Measurements from ENCODE around the gene E2F1.
A peak's percentile ranks its signal among the peaks of the same experiment; 100 is the strongest.

E2F1 gene

DNA sequence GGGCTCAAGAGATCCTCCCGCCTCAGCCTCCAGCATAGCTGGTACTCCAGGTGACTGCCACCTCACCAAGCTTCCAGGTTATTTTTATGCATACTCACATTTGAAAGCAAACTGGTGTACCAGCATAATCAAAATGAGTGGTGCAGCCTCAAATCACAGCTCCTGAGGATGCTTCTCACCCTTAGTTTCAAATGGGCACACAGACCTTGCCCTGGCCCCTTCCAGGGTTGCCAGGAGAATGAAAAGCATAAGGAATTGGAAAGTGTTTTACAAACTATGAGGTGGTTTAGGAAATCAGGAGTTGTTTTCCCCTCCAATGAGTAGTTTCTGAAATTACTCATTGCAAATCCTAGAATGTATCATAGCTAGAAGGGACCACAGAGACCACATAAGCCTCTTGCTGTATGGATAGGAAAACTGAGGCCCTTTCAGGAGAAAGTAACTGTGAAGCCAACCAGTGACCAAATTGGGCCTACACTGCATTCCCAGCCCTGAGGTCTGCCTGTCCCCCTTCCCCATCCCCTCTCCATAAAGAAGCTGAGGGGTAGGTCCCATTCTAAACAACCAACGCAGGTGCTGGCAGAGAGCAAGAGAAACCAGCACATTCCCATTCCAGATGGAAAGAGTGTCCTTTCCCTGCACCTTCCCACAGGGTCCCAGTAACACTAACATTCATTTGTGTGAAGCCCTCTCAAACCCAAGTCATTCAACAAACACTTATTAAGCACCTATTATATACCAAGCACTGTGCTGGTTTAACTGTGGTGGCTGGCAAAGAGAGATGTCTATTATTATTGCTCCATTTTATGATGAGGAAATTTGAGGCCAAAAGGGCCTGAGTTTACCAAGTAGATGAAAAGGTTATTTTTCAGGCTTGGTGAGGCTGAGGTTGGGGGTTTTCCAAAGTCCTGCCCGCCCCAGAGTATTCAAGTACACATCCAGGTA lies 2.1 kb upstream of the E2F1 start:
- no peak overlapping the region for H3K18ac ChIP-seq (ENCODE audit: low read length)
- H4K91ac ChIP-seq (ENCODE audit: low read depth, low read length) = no peak overlapping the region
- H3K9ac ChIP-seq (ENCODE audit: low read length) = no peak overlapping the region
- H3K36me3 ChIP-seq (ENCODE audit: control insufficient read depth in 1 of 2, insufficient read depth in 2 of 2, low read length in 2 of 2) = no peaks in the 10 kb centered on the region
- H2BK5ac ChIP-seq (ENCODE audit: low read depth, low read length, poor library complexity) = no peak overlapping the region
- H4K12ac ChIP-seq (ENCODE audit: low read depth, low read length) = no peak overlapping the region
- H2AK5ac ChIP-seq (ENCODE audit: low read length) = no peak overlapping the region
- no peaks in the 10 kb centered on the region for H3K9me3 ChIP-seq (ENCODE audit: insufficient read depth, low read depth, low read length)
- no peak overlapping the region for H2AFZ ChIP-seq (ENCODE audit: insufficient read depth, low read length, poor library complexity)
- H3K4me1 ChIP-seq (ENCODE audit: control insufficient read depth in 1 of 2, insufficient read depth in 2 of 2, low read length in 2 of 2) = peaks cover 8 to 14% of the 10 kb centered on the region in 2 experiments
- no peak overlapping the region for H3K4me3 ChIP-seq (ENCODE audit: low read depth, low read length)
- H3K27ac ChIP-seq (ENCODE audit: low read depth, low read length) = no peak overlapping the region
- no peak overlapping the region for H3K4me2 ChIP-seq (ENCODE audit: low read length)
- DNase-seq = no peak
- no peak overlapping the region for H4K8ac ChIP-seq (ENCODE audit: low read depth, low read length)
- H3K4ac ChIP-seq (ENCODE audit: low read depth, low read length) = no peak overlapping the region
- no peak overlapping the region for H2BK12ac ChIP-seq (ENCODE audit: low read length)
- H2BK120ac ChIP-seq (ENCODE audit: insufficient read depth, low read length, poor library complexity) = no peak overlapping the region
- no peaks in the 10 kb centered on the region for H3K79me1 ChIP-seq (ENCODE audit: low read length)
- WGBS (ENCODE audit: extremely low coverage, insufficient coverage, insufficient read length) = no CpG with 5 or more reads among the region's 3 CpGs
- H3K14ac ChIP-seq (ENCODE audit: low read length) = no peak overlapping the region
- H3K79me2 ChIP-seq (ENCODE audit: control insufficient read depth, insufficient read depth, low read length, poor library complexity) = peaks cover 2% of the 10 kb centered on the region
- H3K23ac ChIP-seq (ENCODE audit: low read length) = no peak overlapping the region
- H3K27me3 ChIP-seq (ENCODE audit: insufficient read depth, low read length) = no peaks in the 10 kb centered on the region

DNA sequence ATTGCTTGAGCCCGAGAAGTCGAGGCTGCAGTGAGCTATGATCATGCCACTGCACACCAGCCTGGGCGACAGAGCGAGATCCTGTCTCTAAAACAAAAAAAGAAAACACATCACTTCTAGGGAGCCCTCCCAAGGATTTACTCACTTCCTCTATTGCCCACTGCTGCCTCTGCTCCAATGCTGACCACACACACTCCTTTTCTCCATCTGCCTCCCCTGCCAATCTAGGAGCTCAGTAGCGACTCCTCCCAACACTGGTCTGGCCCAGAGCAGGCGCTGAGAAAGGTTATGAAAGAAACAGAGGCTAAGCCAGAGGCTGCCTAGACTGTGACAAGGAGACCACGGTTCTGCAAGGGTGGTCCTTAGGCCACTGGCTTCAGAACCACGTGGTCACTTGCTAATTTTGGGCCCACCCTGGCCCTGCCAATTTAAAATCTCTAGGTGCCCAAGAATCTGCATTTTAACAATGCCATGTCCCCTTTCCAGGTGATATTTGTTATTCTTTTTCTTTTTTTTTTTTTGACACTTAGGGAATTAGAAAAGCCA lies 1.3 kb upstream of the E2F1 start:
- Histone ChIP-seq H3K4me2 (ENCODE audit: low read length) (no peak overlapping the region), H3K27me3 (ENCODE audit: insufficient read depth, low read length) (no peaks in the 10 kb centered on the region), H3K9ac (ENCODE audit: low read length) (no peak overlapping the region), H3K36me3 (ENCODE audit: control insufficient read depth in 1 of 2, insufficient read depth in 2 of 2, low read length in 2 of 2) (no peaks in the 10 kb centered on the region), H3K4ac (ENCODE audit: low read depth, low read length) (no peak overlapping the region), H3K23ac (ENCODE audit: low read length) (no peak overlapping the region), H2AK5ac (ENCODE audit: low read length) (no peak overlapping the region), H3K18ac (ENCODE audit: low read length) (no peak overlapping the region), H4K91ac (ENCODE audit: low read depth, low read length) (no peak overlapping the region), H2BK5ac (ENCODE audit: low read depth, low read length, poor library complexity) (no peak overlapping the region), H2BK12ac (ENCODE audit: low read length) (no peak overlapping the region), H4K12ac (ENCODE audit: low read depth, low read length) (no peak overlapping the region), H3K14ac (ENCODE audit: low read length) (no peak overlapping the region), H3K4me1 (ENCODE audit: control insufficient read depth in 1 of 2, insufficient read depth in 2 of 2, low read length in 2 of 2) (peaks cover 8 to 14% of the 10 kb centered on the region in 2 experiments), H2BK120ac (ENCODE audit: insufficient read depth, low read length, poor library complexity) (no peak overlapping the region), H2AFZ (ENCODE audit: insufficient read depth, low read length, poor library complexity) (no peak overlapping the region), H3K79me2 (ENCODE audit: control insufficient read depth, insufficient read depth, low read length, poor library complexity) (peaks cover 2% of the 10 kb centered on the region), H3K9me3 (ENCODE audit: insufficient read depth, low read depth, low read length) (no peaks in the 10 kb centered on the region), H3K4me3 (ENCODE audit: low read depth, low read length) (no peak overlapping the region), H3K79me1 (ENCODE audit: low read length) (no peaks in the 10 kb centered on the region), H3K27ac (ENCODE audit: low read depth, low read length) (no peak overlapping the region), H4K8ac (ENCODE audit: low read depth, low read length) (no peak overlapping the region)
- WGBS (ENCODE audit: extremely low coverage, insufficient coverage, insufficient read length) = no CpG with 5 or more reads among the region's 8 CpGs
- DNase-seq = no peak

DNA sequence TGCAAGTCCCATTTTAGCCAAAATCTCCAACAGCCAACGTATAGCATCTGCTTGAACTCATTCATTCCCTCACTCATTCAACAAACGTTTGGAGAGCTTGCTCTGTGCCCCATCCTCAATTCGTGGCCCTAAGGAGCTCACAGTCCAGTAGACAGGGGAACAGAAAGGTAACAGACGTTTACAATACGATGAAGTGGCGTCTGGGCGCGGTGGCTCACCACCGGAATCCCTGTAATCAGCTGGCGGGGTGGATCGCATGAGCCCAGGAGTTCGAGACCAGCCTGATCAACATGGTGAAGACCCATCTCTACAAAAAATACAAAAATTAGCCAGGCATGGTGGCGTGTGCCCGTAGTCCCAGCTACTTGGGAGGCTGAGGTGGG lies 790 bp upstream of the E2F1 start:
- Histone ChIP-seq H2BK120ac (ENCODE audit: insufficient read depth, low read length, poor library complexity) (no peak overlapping the region), H4K12ac (ENCODE audit: low read depth, low read length) (peak overlapping the region; percentile 1), H3K23ac (ENCODE audit: low read length) (no peak overlapping the region), H3K4me1 (ENCODE audit: control insufficient read depth in 1 of 2, insufficient read depth in 2 of 2, low read length in 2 of 2) (peaks cover 8 to 14% of the 10 kb centered on the region in 2 experiments), H3K9ac (ENCODE audit: low read length) (no peak overlapping the region), H2BK5ac (ENCODE audit: low read depth, low read length, poor library complexity) (no peak overlapping the region), H3K79me2 (ENCODE audit: control insufficient read depth, insufficient read depth, low read length, poor library complexity) (peaks cover 2% of the 10 kb centered on the region), H3K79me1 (ENCODE audit: low read length) (no peaks in the 10 kb centered on the region), H3K36me3 (ENCODE audit: control insufficient read depth in 1 of 2, insufficient read depth in 2 of 2, low read length in 2 of 2) (no peaks in the 10 kb centered on the region), H2BK12ac (ENCODE audit: low read length) (no peak overlapping the region), H3K27ac (ENCODE audit: low read depth, low read length) (no peak overlapping the region), H4K91ac (ENCODE audit: low read depth, low read length) (no peak overlapping the region), H3K18ac (ENCODE audit: low read length) (no peak overlapping the region), H2AFZ (ENCODE audit: insufficient read depth, low read length, poor library complexity) (peak overlapping the region; percentile 38), H3K9me3 (ENCODE audit: insufficient read depth, low read depth, low read length) (no peaks in the 10 kb centered on the region), H4K8ac (ENCODE audit: low read depth, low read length) (peak overlapping the region; percentile 51), H2AK5ac (ENCODE audit: low read length) (no peak overlapping the region), H3K4me3 (ENCODE audit: low read depth, low read length) (no peak overlapping the region), H3K27me3 (ENCODE audit: insufficient read depth, low read length) (no peaks in the 10 kb centered on the region), H3K14ac (ENCODE audit: low read length) (no peak overlapping the region), H3K4ac (ENCODE audit: low read depth, low read length) (no peak overlapping the region), H3K4me2 (ENCODE audit: low read length) (peak overlapping the region; percentile 68)
- no CpG with 5 or more reads among the region's 14 CpGs for WGBS (ENCODE audit: extremely low coverage, insufficient coverage, insufficient read length)
- DNase-seq = no peak

DNA sequence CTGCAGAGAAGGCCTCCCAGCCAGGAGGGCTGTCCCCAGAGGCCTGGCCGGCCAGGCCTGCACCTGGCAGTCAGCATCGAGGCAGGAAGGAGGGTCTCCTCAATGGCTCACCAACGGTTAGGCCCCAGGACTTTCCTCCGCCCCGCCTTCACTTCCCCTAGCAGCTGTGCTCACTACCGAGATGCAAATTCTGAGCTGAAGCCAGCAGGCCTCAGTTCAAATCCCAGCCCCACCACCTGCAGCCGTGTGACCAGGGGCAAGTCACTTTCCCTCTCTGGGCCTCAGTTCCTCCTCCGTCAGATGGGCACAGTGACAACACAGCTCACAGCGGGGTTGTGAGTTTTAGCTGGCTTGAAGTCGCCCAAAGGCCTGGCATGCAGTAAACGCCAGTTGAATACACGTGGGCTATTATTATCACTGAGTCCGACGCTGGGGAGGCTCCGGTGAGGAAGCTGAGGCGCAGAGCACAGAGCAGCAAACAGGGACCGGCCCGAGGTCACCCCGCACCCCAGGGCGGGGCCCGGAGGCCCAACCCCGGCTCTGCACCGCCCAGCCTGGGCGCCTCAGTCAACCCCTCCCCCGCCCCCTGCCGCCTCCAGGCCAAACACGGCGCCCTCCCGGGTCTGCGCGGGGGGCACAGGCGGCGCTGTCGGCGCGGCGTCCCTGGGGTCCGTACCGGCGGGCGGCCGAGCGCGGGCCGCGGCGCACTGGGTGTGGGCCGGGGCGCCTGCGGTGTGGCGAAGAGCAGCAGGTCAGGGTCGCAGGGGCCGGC lies 671 bp downstream of the E2F1 start:
- WGBS (ENCODE audit: extremely low coverage, insufficient coverage, insufficient read length) = no CpG with 5 or more reads among the region's 53 CpGs
- peaks cover 2% of the 10 kb centered on the region for H3K79me2 ChIP-seq (ENCODE audit: control insufficient read depth, insufficient read depth, low read length, poor library complexity)
- no peaks in the 10 kb centered on the region for H3K9me3 ChIP-seq (ENCODE audit: insufficient read depth, low read depth, low read length)
- H2BK5ac ChIP-seq (ENCODE audit: low read depth, low read length, poor library complexity) = no peak overlapping the region
- no peaks in the 10 kb centered on the region for H3K79me1 ChIP-seq (ENCODE audit: low read length)
- H3K23ac ChIP-seq (ENCODE audit: low read length) = no peak overlapping the region
- no peaks in the 10 kb centered on the region for H3K27me3 ChIP-seq (ENCODE audit: insufficient read depth, low read length)
- H3K36me3 ChIP-seq (ENCODE audit: control insufficient read depth in 1 of 2, insufficient read depth in 2 of 2, low read length in 2 of 2) = peaks cover 0 to 2% of the 10 kb centered on the region in 2 experiments
- H2BK12ac ChIP-seq (ENCODE audit: low read length) = no peak overlapping the region
- no peak overlapping the region for H3K14ac ChIP-seq (ENCODE audit: low read length)
- peak overlapping the region; percentile 67 for H3K4me3 ChIP-seq (ENCODE audit: low read depth, low read length)
- H4K12ac ChIP-seq (ENCODE audit: low read depth, low read length) = no peak overlapping the region
- peak overlapping the region; percentile 72 for H3K9ac ChIP-seq (ENCODE audit: low read length)
- H3K18ac ChIP-seq (ENCODE audit: low read length) = peak overlapping the region; percentile 14
- no peak overlapping the region for H2BK120ac ChIP-seq (ENCODE audit: insufficient read depth, low read length, poor library complexity)
- no peak overlapping the region for H3K4ac ChIP-seq (ENCODE audit: low read depth, low read length)
- H2AK5ac ChIP-seq (ENCODE audit: low read length) = no peak overlapping the region
- H2AFZ ChIP-seq (ENCODE audit: insufficient read depth, low read length, poor library complexity) = peak overlapping the region; percentile 11
- no peak overlapping the region for H3K27ac ChIP-seq (ENCODE audit: low read depth, low read length)
- H4K8ac ChIP-seq (ENCODE audit: low read depth, low read length) = peak overlapping the region; percentile 44
- peak overlapping the region; percentile 67 for H4K91ac ChIP-seq (ENCODE audit: low read depth, low read length)
- peak overlapping the region; percentile 85 for H3K4me2 ChIP-seq (ENCODE audit: low read length)
- H3K4me1 ChIP-seq (ENCODE audit: control insufficient read depth in 1 of 2, insufficient read depth in 2 of 2, low read length in 2 of 2) = peaks cover 8 to 14% of the 10 kb centered on the region in 2 experiments
- no peak for DNase-seq

Measured in trophoblast cell (in vitro differentiated cells and primary cell).